Astrocyte of the spinal cord (primary cell): ENCODE measurements around the gene PITPNC1.

ENCODE experiments used
- DNase-seq: peaks from one replicate; pipeline ENCODE4 v3.0.0; 2011; ENCODE audit warnings: low read depth, low spot score
- H3K4me3 ChIP-seq: 2 replicates; pipeline ENCODE4 v1.5.1; 2011; ENCODE audit warnings: low read depth, mild to moderate bottlenecking, low read length, moderate library complexity
- CTCF ChIP-seq: IDR thresholded peaks from 2 replicates; pipeline ENCODE4 v1.5.1; 2012; ENCODE audit warnings: low read depth, mild to moderate bottlenecking, low read length, inconsistent platforms
- in situ Hi-C: cut with HindIII; loops from 2 replicates; pipeline ENCODE4 v1.10.0; 2017; ENCODE audit warnings: low sequenced_read_pairs

Gene PITPNC1

DNA sequence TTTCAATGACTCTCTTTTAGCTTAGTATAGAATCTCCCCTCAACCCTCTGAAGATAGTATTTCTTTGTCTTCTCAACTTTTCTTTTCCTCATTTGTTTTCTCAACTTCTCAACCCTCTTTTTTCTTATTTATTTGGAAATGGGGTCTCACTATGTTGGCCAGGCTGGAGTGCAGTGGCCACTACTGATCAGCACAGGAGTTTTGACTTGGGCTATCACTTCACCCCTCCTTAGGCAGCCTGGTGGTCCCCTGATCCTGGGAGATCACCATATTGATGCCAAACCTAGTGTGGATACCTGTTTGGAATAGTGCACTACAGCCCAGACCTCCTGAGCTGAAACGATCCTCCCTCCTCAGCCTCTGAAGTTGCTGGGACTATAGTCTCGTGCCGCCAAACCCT lies 79.8 kb downstream of the PITPNC1 start:
- no peak for TF ChIP-seq CTCF
- in situ Hi-C loops, result no loop called here
- H3K4me3 ChIP-seq, result no peak overlapping the region
- no peak for DNase-seq

DNA sequence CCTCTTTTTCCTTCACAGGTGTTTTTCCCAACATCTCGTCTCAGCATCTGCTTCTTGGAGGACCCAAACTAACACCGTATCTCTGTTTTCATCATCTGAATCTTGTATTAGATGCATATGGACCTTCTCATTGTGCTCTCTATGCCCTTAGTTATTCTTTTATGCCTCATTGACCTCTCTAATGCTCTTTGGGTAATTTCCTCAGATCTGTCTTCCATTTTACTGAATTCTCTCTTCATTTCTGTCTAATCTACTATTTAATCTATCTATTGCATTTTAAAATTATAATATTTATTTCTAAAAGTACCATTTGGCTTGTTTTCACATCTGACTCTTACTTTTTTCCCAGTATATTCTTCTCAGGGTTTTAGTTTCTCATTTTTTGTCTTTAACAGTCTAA lies 81.1 kb downstream of the PITPNC1 start:
- in situ Hi-C loops, result no loop called here
- no peak for TF ChIP-seq CTCF
- DNase-seq, result no peak
- H3K4me3 ChIP-seq, result no peak overlapping the region

GRCh38 chr17:67459985-67460384 lies 82.9 kb downstream of the PITPNC1 start:
- no peak for TF ChIP-seq CTCF
- no peak overlapping the region for H3K4me3 ChIP-seq
- DNase-seq, result no peak
- in situ Hi-C loops, result no loop called here

GRCh38 chr17:67461228-67461780 lies 84.2 kb downstream of the PITPNC1 start:
- in situ Hi-C loops, result no loop called here
- no peak for TF ChIP-seq CTCF
- no peak for DNase-seq
- no peak overlapping the region for H3K4me3 ChIP-seq

DNA sequence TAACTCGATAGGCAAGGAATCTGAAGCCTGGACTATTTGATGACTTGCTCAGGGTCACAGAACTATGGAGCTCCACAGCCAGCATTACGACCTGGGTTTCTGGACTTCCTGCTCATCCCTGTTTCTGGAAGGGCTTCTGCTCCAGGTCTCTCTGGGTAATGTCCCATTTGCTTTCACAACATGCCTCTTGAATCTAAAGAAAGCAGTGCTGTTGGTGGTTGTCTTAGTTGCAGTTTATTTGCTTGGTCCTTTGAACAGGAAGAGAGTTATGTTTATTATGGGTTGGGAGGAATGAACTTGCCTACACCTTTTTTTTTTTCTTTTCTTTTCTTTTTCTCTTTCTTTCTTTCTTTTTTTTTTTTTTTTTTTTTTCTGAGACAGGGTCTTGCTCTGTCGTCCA lies 84.8 kb downstream of the PITPNC1 start:
- in situ Hi-C loops, result no loop called here
- no peak for DNase-seq
- no peak overlapping the region for H3K4me3 ChIP-seq
- TF ChIP-seq CTCF, result no peak

GRCh38 chr17:67466251-67466796 lies 89.2 kb downstream of the PITPNC1 start:
- no peak for TF ChIP-seq CTCF
- in situ Hi-C loops, result no loop called here
- no peak for DNase-seq
- H3K4me3 ChIP-seq, result no peak overlapping the region
